Measurements from ENCODE around the gene PKNOX1.

The PKNOX1 gene

GRCh38 chr21:42980312-42981213, 6.2 kb downstream of the PKNOX1 start:
- DNase-seq (ENCODE audit: low read depth), result no peak
- TF ChIP-seq CTCF (IDR thresholded peaks at IDR 0.05; ENCODE audit: insufficient read depth, low read depth, low read length, missing control alignments), result no peak
- H3K4me3 ChIP-seq (ENCODE audit: low read length), result no peak overlapping the region

- DNase-seq (ENCODE audit: low read depth), result no peak
- TF ChIP-seq CTCF (IDR thresholded peaks at IDR 0.05; ENCODE audit: insufficient read depth, low read depth, low read length, missing control alignments), result no peak
- H3K4me3 ChIP-seq (ENCODE audit: low read length), result no peak overlapping the region
Measured at GRCh38 chr21:42981214-42981523, 6.8 kb downstream of the PKNOX1 start.

DNA sequence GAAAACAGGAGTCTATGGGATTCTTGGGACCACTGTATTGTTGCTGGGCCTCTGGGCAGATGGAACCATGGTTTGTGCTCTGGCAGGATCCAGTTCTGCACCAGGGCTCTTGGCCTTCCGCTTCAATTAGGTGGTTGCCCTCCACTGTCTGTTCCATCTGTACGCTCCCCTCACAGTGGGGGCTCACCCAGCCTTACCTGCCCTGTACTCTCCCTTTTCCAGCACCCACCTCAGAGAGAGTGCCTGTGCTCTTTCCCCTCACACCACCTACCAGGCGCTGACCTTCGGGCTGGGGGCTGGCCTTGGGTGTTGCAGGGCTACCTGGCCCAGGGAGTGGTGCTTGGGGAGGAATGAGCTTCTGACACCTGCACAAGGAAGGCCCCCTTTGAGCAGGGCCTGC, 7.5 kb downstream of the PKNOX1 start:
- no peak for DNase-seq (ENCODE audit: low read depth)
- no peak for TF ChIP-seq CTCF (IDR thresholded peaks at IDR 0.05; ENCODE audit: insufficient read depth, low read depth, low read length, missing control alignments)
- H3K4me3 ChIP-seq (ENCODE audit: low read length), result no peak overlapping the region

DNA sequence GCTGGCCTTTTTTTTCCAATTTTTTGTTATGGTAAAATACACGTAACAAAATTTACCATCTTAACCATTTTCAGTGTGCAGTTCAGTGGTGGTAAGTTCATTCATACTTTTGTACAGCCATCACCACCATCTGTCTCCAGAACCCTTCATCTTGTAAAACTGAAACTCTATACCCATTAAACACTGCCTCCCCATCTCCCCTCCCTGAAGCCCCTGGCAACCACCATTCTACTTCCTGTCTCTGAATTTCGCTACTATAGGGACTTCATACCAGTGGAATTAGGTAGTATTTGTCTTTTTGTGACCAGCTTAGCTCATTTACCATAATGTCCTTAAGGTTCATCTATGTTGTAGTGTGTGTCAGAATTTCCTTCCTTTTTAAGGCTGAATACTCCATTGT, 8.7 kb downstream of the PKNOX1 start:
- TF ChIP-seq CTCF (IDR thresholded peaks at IDR 0.05; ENCODE audit: insufficient read depth, low read depth, low read length, missing control alignments), result no peak
- DNase-seq (ENCODE audit: low read depth), result no peak
- no peak overlapping the region for H3K4me3 ChIP-seq (ENCODE audit: low read length)

- DNase-seq (ENCODE audit: low read depth), result no peak
- H3K4me3 ChIP-seq (ENCODE audit: low read length), result no peak overlapping the region
- TF ChIP-seq CTCF (IDR thresholded peaks at IDR 0.05; ENCODE audit: insufficient read depth, low read depth, low read length, missing control alignments), result no peak
Measured at GRCh38 chr21:42983869-42984268, 9.5 kb downstream of the PKNOX1 start.

DNA sequence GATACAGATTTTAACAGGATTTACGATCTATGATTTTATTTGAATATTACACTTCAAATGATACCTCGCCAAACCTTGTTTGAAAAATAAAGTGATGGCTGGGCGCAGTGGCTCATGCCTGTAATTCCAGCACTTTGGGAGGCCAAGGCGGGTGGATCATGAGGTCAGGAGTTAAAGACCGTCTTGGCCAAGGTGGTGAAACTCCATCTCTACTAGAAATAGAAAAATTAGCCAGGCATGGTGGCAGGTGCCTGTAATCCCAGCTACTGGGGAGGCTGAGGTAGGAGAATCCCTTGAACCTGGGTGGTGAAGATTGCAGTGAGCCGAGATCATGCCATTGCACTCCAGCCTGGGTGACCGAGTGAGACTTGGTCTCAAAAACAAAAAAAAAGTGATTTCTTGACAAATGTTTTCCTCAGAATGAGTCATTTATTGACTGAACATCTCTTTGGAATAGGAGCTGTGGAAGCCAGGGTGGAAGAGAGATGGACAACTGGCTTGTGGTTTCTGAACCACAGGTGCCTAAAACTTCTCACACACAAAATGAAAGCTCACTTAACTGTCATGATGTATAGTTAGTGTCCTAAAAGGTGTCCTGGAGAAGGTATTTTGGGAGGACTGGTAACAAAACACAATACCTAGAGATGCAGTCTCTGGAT, 11.9 kb downstream of the PKNOX1 start:
- no peak for TF ChIP-seq CTCF (IDR thresholded peaks at IDR 0.05; ENCODE audit: insufficient read depth, low read depth, low read length, missing control alignments)
- no peak overlapping the region for H3K4me3 ChIP-seq (ENCODE audit: low read length)
- no peak for DNase-seq (ENCODE audit: low read depth)
